ENCODE results near the gene LRRC26. TPM values are rescaled to one million over a fixed set of nuclear protein-coding genes. Genes with fewer than 3 reads are reported as not detected.

Gene LRRC26, protein sequence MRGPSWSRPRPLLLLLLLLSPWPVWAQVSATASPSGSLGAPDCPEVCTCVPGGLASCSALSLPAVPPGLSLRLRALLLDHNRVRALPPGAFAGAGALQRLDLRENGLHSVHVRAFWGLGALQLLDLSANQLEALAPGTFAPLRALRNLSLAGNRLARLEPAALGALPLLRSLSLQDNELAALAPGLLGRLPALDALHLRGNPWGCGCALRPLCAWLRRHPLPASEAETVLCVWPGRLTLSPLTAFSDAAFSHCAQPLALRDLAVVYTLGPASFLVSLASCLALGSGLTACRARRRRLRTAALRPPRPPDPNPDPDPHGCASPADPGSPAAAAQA
- total RNA-seq: 0.24 TPM in 1 of 2 replicates, not detected in the other

DNA sequence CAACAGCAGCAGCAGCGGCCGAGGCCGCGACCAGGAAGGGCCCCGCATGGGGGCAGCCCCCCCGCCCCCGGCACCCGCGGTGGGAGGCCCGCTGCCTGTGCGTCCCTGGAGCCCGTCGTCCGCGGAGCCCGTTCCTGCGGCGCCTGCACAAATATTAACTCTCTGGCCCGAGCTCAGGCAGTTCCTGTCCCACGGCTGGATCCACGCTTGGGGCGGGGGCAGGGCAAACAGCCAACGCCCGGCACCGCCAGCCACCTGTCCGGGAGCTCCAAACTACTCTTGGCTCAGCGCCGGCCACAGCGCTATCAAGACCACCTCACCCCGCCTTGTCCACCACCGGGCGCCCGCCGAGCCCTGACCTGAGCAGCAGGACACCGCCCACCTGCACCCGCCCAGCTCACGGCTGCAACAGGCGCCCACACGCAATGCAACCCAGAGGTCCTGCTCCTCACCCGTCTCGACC lies at the start of gene LRRC26:
Gene LRRC26 (minus strand): TSS at position 156 of the 463 bp plus-strand sequence. CDS start 108 bp downstream, at position 48.

DNA sequence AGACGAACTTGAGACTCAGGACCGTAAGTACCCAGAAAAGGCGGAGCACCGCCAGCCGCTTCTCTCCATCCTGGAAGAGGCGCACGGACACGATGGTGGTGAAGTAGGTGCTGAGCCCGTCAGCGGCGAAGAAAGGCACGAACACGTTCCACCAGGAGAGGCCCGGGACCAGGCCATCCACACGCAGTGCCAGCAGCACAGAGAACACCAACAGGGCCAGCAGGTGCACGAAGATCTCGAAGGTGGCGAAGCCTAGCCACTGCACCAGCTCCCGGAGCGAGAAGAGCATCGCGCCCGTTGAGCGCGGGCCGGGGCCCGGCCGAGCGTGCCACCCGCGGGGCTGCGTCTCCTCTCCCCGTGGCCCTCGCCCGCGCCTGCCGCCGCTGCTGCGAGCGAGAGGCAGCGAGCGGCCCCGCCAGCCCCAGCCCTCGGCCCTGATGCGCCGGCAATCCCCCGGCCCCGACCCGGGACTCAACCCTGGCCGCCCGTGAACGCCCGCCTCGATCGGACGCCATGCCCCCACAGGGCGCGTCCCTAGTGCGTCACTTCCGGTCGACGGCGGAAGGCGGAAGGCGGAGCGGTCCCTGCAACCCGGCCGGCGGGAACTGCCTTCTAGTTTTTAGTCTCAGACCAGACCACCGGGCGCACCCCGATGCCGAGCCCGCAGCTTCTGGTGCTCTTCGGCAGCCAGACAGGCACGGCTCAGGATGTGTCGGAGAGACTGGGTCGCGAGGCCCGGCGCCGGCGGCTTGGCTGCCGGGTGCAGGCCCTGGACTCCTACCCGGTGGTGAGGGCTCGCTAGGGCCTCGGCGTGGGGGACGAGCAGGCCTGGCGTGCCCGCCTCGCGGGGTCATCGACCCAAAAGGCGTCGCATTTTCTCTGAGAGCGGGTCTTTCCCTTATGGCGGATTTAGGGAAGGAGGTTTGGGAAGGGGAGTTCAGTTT lies 35.5 kb upstream of the LRRC26 start, which contains the start of the genes NDOR1 and TMEM203:
Gene NDOR1 (plus strand): TSS at position 575 of the 944 bp plus-strand sequence. CDS start 78 bp downstream, at position 653.
Gene TMEM203 (minus strand): TSS at position 523 of the 944 bp plus-strand sequence. CDS start 234 bp downstream, at position 289.

DNA sequence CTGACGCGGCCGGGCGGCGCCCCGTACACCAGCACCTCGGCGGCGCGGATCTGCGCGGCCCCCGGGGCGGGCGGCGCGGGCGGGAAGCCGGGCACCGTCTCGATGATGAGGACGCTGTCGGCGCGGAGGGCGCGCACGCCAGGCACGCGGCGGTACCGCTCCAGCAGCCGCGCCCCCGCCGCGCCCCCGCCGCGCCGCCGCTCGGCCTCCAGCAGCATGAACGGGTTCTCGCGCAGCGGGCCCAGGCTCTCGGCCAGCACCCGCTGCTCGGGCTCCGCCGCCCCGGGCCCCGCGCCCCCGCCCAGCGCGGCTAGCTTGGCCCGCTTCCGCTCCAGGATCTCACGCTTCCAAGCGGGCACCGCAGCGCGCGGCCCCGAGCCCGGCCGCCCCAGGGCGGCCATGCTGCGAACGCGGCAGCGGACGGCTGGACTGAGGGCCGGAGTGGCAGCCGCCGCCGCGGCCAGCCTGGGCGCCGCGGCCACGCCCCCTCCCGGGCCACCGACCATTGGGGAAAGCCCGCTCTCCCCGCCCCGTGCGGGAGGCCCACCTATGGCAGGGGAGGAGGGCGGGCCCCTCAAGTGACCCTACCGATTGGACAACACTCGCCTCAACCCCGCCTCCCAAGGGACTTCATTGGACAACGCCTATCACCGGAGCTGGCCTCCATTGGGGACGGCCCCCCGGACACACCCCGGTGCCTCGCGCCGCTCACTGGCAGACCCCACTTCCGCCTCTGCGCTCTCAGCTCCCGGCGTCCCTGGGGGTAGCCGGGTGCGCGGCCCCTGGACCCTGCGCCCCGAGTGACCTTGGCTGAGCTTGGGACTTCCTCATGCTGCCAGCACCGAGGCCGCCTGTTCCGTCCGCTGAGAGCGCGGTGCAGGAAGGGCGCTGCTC lies 30.7 kb upstream of the LRRC26 start, which contains the start of gene TPRN:
Gene TPRN (minus strand): TSS at position 431 of the 894 bp plus-strand sequence. CDS start 30 bp downstream, at position 401.

DNA sequence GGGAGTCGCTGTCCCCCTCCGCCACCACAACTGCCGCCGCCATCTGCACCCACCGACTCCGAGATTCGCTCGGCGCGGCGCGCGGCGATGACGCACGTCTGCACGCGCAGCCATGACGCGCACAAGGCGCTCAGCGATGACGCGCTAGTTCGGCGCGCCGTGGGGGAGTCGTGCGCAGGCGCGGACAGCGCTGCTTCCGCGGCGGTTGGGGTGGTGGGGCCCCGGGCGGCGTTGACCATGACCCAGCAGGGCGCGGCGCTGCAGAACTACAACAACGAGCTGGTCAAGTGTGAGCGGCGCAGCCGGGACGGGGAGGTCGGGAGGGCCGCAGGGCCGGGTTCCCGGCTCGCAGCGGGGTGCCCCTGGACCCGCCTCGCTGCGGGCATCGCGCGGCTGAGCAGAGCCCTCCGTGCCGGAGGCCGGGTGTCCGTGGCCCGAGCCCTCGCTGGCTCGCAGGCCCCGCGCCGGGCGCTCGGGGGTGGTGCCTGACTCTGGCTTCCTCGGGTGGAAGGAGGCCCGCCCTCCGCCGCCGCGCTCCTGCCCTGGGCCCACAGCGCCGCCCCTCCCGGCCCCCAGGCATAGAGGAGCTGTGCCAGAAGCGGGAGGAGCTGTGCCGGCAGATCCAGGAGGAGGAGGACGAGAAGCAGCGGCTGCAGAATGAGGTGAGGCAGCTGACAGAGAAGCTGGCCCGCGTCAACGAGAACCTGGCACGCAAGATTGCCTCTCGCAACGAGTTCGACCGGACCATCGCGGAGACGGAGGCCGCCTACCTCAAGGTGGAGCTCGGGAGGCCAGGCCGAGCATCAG lies 18.8 kb upstream of the LRRC26 start, which contains the start of the genes ANAPC2 and SSNA1:
Gene ANAPC2 (minus strand): TSS at position 71 of the 807 bp plus-strand sequence. CDS start 28 bp downstream, at position 43.
Gene SSNA1 (plus strand): TSS at position 187 of the 807 bp plus-strand sequence. CDS start 51 bp downstream, at position 238.

DNA sequence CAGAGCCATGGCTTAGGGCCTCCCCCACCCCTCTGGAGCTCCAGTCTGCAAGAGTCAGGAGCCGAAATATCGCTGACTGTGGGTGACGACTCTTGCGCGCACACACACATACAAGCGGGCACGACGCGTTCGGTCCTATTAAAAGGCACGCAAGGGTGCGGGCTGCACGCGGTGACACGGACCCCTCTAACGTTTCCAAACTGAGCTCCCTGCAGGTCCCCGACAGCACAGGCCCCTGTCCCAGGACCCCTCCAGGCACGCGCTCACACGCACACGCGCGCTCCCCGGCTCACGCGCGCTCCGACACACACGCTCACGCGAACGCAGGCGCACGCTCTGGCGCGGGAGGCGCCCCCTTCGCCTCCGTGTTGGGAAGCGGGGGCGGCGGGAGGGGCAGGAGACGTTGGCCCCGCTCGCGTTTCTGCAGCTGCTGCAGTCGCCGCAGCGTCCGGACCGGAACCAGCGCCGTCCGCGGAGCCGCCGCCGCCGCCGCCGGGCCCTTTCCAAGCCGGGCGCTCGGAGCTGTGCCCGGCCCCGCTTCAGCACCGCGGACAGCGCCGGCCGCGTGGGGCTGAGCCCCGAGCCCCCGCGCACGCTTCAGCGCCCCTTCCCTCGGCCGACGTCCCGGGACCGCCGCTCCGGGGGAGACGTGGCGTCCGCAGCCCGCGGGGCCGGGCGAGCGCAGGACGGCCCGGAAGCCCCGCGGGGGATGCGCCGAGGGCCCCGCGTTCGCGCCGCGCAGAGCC lies 31.0 kb downstream of the LRRC26 start, which contains the start of gene GRIN1:
Gene GRIN1 (plus strand): TSS at position 433 of the 746 bp plus-strand sequence. CDS start 333 bp downstream, outside the sequence.

Other genes starting within 250 kb of the LRRC26 start
- gene FBXW5, start 225.3 kb downstream of the LRRC26 start, total RNA-seq: 168 and 235 TPM in 2 replicates
- gene C8G, start 224.8 kb downstream of the LRRC26 start, total RNA-seq: not detected in 2 replicates
- 1.2 TPM in 1 of 2 replicates, not detected in the other for gene LCN12, start 217.8 kb downstream of the LRRC26 start, total RNA-seq
- not detected in 2 replicates for gene PTGDS, start 192.5 kb downstream of the LRRC26 start, total RNA-seq
- gene LCNL1, start 187.1 kb downstream of the LRRC26 start, total RNA-seq: not detected in 2 replicates
- gene PAXX, start 177.6 kb downstream of the LRRC26 start, total RNA-seq: 16.4 and 21.4 TPM in 2 replicates
- 4.0 and 4.8 TPM in 2 replicates for gene CLIC3, start 173.5 kb downstream of the LRRC26 start, total RNA-seq
- gene ABCA2, start 141.8 kb downstream of the LRRC26 start, total RNA-seq: 9.8 and 13.0 TPM in 2 replicates
- gene FUT7, start 138.0 kb downstream of the LRRC26 start, total RNA-seq: not detected in 2 replicates
- gene NPDC1, start 123.9 kb downstream of the LRRC26 start, total RNA-seq: 8.3 and 9.4 TPM in 2 replicates
- gene ENTPD2, start 116.0 kb downstream of the LRRC26 start, total RNA-seq: 0.21 and 1.7 TPM in 2 replicates
- 1.1 and 4.1 TPM in 2 replicates for gene SAPCD2, start 99.5 kb downstream of the LRRC26 start, total RNA-seq
- 1.7 and 13.3 TPM in 2 replicates for gene UAP1L1, start 92.5 kb downstream of the LRRC26 start, total RNA-seq
- 69.9 and 71.4 TPM in 2 replicates for gene MAN1B1, start 83.1 kb downstream of the LRRC26 start, total RNA-seq
- gene DPP7, start 55.3 kb downstream of the LRRC26 start, total RNA-seq: 76.1 and 80.4 TPM in 2 replicates
- 0.21 and 0.48 TPM in 2 replicates for gene GRIN1, start 30.9 kb downstream of the LRRC26 start, total RNA-seq
- not detected in 2 replicates for gene TMEM210, start 2.0 kb upstream of the LRRC26 start, total RNA-seq
- gene ANAPC2, start 18.5 kb upstream of the LRRC26 start, total RNA-seq: 8.5 and 9.6 TPM in 2 replicates
- gene SSNA1, start 18.6 kb upstream of the LRRC26 start, total RNA-seq: 76.3 and 93.3 TPM in 2 replicates
- 4.1 and 6.4 TPM in 2 replicates for gene TPRN, start 30.7 kb upstream of the LRRC26 start, total RNA-seq
- 34.0 and 66.9 TPM in 2 replicates for gene TMEM203, start 35.6 kb upstream of the LRRC26 start, total RNA-seq
- 2.7 and 6.2 TPM in 2 replicates for gene NDOR1, start 35.6 kb upstream of the LRRC26 start, total RNA-seq
- 0.24 and 0.64 TPM in 2 replicates for gene RNF208, start 52.2 kb upstream of the LRRC26 start, total RNA-seq
- gene CYSRT1, start 55.1 kb upstream of the LRRC26 start, total RNA-seq: 0.72 and 6.0 TPM in 2 replicates
- under 0.01 and 0.21 TPM in 2 replicates for gene RNF224, start 57.5 kb upstream of the LRRC26 start, total RNA-seq
- not detected in 2 replicates for gene SLC34A3, start 60.9 kb upstream of the LRRC26 start, total RNA-seq
- 94.4 and 132 TPM in 2 replicates for gene TUBB4B, start 71.2 kb upstream of the LRRC26 start, total RNA-seq
- not detected in 2 replicates for gene STPG3, start 81.2 kb upstream of the LRRC26 start, total RNA-seq
- gene NELFB, start 85.3 kb upstream of the LRRC26 start, total RNA-seq: 55.2 and 55.7 TPM in 2 replicates
- 35.6 and 36.1 TPM in 2 replicates for gene TOR4A, start 107.7 kb upstream of the LRRC26 start, total RNA-seq
- 10.0 and 15.7 TPM in 2 replicates for gene NRARP, start 132.2 kb upstream of the LRRC26 start, total RNA-seq

All from tracheal epithelial cell (primary cell).